ENCODE measurements around the gene SUFU.

- TF ChIP-seq ZNF431 (CRISPR knock-in tag; IDR thresholded peaks at IDR 0.05; ENCODE audit: borderline replicate concordance, low read depth) (no peak), EZH2 (conservative IDR thresholded peaks at IDR 0.05; ENCODE audit: low read depth, low read length) (no peak), FOXK1 (CRISPR knock-in tag; IDR thresholded peaks at IDR 0.05; ENCODE audit: borderline replicate concordance, low read depth) (no peak)
Observed at GRCh38 chr10:102537948-102538347, 34.2 kb downstream of the SUFU start.

Measured in HepG2 (cell line).